HG03457 (cell line): ENCODE data around the gene TTBK2.

Experiments used
- ATAC-seq: cut with Tn5 transposase; IDR thresholded peaks from one replicate; pipeline ENCODE4 v1.9.1; 2021; ENCODE audit warnings: moderate number of reproducible peaks; ENCODE audit not compliant: unreplicated experiment

TTBK2 gene

DNA sequence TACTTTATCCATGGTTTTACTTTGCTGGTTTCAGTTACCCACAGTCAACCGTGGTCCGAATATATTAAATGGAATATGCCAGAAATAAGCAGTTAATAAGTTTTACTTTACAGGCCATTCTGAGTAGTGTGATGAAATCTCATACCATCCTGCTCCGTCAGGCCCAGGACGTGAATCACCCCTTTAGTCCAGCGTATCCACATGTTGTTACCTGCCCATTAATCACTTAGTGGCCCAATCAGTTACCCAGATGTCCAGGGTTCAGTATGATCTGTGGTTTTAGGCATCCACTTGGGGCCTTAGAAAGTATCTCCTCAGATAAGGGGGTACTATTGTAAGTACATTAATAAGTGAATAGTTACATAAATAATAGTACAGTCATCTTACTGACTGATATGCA, 88.0 kb downstream of the TTBK2 start:
- no peak for ATAC-seq

GRCh38 chr15:42826251-42826890, 94.2 kb downstream of the TTBK2 start:
- ATAC-seq, result no peak

- ATAC-seq, result no peak
Measured at GRCh38 chr15:42825599-42825998, 95.0 kb downstream of the TTBK2 start.

DNA sequence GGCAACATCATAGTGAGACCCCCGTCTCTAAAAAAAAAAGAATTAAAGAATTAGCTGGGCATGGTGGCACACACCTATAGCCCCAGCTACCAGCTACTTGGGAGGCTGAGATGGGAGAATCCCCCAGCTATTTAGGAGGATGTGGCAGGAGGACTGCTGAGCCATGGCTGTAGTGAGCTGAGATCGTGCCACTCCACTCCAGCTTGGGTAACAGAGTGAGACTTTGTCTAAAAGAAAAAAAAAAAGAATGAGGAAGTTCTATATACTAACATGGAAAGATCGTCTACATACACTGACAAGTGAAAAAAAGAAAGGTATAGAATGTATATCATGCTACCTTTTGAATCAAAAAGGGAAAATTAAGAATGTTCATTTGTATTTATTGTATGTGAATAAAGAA, 99.8 kb downstream of the TTBK2 start:
- no peak for ATAC-seq

DNA sequence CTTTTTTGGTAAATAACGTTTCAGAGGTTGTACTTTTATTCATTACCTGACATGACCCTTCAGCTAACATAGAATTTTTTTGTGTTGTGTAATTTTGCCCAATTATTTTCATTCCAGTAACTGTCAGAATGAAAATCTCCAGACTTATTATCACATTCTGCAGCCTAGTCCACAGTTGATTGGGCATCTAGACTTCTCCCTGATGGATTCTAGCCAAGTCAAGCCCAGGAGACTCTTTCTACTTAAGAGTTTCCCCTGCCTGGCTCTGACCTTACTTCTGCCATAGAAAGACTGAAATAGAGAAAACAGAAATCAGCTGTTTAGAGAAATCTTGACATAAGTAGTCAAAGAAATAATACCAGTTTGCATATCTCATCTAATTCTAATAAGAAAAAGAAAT, 100.8 kb downstream of the TTBK2 start:
- ATAC-seq, result no peak

- ATAC-seq, result no peak
Measured at GRCh38 chr15:42811433-42811832, 109.1 kb downstream of the TTBK2 start.

DNA sequence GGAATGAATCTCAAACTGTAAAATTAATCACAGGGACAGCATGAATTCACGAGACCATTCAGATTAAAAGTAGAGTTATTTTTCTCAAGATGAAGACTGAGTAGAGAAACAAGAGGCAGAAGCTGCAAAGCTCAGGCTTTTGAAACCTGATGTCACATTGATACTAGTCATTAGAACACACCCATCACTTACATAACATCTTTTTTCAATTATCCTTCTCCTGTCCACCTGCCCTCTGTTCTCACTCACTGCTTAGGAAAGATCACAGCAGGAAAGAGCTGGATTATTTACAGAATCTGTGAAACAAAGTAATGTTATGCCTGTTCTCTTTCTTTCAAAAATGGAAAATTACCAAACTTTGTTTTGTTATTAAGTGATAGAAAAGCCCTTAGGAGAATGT, 111.7 kb downstream of the TTBK2 start:
- ATAC-seq, result no peak

GRCh38 chr15:42805266-42805665, 115.3 kb downstream of the TTBK2 start:
- no peak for ATAC-seq

DNA sequence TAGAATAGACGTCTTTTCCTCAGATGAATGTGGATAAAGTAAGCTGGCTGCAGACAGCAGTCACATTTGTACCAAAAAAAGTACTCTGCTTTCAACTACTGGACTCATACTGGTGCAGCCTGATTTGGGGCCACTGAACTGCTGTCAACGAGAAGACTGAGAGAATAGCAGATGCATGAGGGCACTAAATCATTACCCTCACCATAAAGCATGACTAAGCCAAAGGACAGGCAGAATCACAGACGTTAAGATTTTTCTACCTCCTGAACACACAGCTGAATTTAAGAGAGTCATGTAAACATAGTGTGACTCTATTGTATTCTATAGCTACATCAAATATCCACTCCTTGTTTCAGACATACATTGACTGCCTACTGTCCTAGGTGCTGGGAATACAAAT, 115.8 kb downstream of the TTBK2 start:
- no peak for ATAC-seq

GRCh38 chr15:42803436-42803835, 117.1 kb downstream of the TTBK2 start:
- ATAC-seq, result no peak

- ATAC-seq, result no peak
Measured at GRCh38 chr15:42802168-42802567, 118.4 kb downstream of the TTBK2 start.

DNA sequence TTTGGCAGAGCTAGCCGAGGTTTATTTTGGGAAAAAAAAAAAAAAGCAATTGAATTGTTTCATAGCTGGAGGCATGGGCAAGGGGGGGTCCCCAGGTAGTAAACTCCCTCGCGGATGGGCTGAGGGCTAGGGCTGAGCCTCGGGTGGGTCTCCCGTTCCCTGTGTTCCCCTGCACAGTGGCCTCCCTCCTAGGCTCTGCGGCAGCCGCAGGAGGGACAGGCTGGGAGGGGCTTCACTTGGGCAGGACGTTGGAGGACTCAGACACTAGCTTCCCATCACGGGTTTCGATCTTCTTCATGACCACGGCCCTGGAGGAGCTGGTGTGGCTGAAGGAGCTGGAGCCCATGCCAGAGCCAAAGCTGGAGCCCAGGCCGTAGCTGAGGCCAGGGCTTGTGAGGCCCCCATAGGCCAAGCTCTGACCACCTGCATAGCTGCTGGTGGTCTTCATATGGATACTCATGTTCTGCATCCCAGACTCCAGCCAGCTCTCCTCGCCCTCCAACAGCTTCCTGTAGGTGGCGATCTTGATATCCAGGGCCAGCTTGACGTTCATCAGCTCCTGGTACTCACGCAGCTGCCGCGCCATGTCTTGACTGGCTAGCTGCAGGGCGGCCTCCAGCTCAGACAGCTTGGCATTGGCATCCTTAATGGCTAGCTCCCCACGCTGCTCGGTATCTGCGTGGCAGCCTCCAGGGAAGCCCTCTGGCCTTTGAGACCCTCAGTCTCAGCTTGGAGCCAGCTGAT, 119.7 kb downstream of the TTBK2 start:
- no peak for ATAC-seq

DNA sequence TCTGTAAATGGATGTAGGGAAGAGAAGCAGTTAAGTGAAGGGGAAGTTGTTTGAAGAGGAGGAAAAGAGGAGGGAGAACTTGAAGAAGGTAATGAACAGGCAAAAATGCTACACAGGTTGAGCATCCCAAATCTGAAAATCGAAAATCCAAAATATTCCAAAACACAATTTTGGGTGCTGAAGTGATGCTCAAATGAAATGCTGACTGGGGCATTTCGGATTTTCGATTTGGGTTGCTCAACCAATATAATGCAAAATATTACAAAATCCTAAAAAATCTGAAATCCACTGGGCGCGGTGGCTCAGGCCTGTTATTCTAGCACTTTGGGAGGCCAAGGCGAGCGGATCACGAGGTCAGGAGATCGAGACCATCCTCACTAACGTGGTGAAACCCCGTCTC, 121.8 kb downstream of the TTBK2 start:
- ATAC-seq, result no peak

- no peak for ATAC-seq
Measured at GRCh38 chr15:42796955-42797782, 123.4 kb downstream of the TTBK2 start.

DNA sequence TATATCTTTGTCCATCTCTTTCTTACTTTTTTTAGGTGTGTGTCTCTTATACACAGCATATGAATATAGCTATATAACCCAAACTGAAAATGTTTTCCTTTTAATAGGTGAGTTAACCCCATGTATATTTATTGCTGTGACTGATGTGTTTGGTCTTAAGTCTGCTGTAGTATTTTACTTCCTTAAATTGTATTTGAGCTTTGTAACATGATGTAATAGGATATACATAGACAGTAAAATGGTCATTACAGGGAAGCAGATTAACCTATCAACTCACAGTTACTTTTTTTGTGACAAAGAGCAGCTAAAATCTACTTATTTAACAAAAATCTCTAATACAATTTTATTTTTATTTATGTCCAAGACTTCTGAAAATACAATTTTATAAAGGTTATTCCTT, 131.9 kb downstream of the TTBK2 start:
- ATAC-seq, result no peak

DNA sequence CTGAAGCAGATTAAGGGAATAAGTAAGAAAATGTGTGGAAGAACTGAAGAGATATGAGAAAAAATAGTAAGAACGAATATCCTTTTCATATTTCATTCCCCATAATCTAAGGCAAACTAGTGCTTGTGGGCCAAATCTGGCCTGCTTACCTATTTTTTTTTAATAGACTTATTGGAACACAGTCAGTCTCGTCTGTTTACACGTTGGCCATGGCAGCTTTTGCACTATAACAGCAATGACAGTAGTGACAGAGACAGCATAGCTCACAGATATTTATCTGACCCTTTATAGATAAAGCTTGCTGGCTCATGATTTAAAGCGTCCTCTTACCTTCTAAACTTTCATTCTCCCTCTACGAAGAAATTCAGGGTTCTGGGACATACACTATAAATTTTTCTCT, 133.6 kb downstream of the TTBK2 start:
- ATAC-seq, result no peak

DNA sequence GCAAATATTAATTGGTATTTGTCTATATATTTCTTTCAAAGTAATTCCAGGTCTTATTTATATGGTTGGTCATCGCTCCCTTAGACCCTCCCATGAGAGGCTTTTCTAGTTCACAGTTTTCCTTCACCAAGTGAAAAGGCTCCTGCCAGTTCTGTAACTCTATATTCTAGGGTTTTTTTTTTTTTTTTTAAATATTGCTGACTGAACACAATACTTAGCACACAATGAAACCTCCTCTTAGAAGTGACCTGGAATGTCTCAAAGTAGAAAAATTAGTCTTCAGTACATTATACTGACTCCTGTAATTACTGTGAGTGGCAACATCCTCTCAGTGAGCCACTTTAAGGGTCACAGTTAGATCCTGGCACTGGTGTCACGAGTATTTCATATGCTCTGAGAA, 135.0 kb downstream of the TTBK2 start:
- no peak for ATAC-seq

GRCh38 chr15:42784705-42785104, 135.9 kb downstream of the TTBK2 start:
- ATAC-seq, result no peak

DNA sequence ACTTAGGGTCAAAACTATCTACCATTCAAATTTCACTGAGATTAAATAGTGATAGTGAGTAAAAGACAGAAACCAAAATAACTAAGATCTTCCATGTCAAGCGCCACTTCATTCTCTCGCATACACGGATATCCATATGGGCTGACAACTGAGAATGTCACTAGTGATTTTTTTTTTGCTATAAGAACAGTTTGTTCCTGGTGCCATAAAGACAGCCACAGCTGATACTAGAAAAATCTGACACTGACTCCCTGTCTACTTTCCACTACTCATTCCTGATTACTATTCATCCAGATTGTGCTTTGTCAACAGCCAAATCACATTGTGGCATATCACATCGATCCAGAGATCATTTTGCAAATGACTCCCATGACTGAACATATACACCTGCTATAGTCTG, 137.9 kb downstream of the TTBK2 start:
- no peak for ATAC-seq

- ATAC-seq, result no peak
Measured at GRCh38 chr15:42775416-42775815, 145.2 kb downstream of the TTBK2 start.

- ATAC-seq, result no peak
Measured at GRCh38 chr15:42772901-42773300, 147.7 kb downstream of the TTBK2 start.

DNA sequence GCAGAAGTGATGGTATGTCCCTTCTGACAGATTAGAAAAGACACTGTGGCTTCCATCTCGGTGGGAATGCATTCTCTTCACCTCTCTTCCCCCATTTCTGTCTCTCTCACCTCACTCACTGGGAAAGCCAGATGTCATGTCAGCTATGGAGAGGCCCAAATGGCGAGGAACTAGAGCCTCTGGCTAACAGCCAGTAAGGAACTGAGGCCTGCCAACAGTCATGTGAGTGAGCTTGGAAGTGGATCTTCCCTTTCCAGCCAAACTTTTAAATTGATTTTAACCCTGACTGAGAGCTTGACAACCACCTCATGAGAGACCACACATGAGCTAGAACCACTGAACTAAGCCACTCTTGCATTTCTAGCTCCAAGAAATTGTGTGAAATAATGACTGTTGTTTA, 148.4 kb downstream of the TTBK2 start:
- no peak for ATAC-seq
